GM06990 (cell line): Measurements from ENCODE around the gene CITED1.
A peak's percentile ranks its signal among the peaks of the same experiment; 100 is the strongest.

ENCODE experiments used
- DNase-seq: peaks from one replicate; pipeline ENCODE4 v3.0.0-alpha.2; 2011; ENCODE audit not compliant: insufficient read length; ENCODE audit errors: extremely low read depth
- H3K27me3 ChIP-seq: replicated peaks from 2 replicates; pipeline ENCODE4 v1.6.0; 2011; ENCODE audit warnings: low read length; ENCODE audit not compliant: control insufficient read depth, insufficient read depth
- H3K36me3 ChIP-seq: 2 replicates; pipeline ENCODE4 v1.5.1; 2011; ENCODE audit warnings: low read length; ENCODE audit not compliant: control insufficient read depth, insufficient read depth
- H3K4me3 ChIP-seq: replicated peaks from 2 replicates; pipeline ENCODE4 v1.5.1; 2011; ENCODE audit warnings: low read depth, mild to moderate bottlenecking, control low read depth, low read length
- CTCF ChIP-seq: IDR thresholded peaks from 2 replicates; pipeline ENCODE4 v1.5.1; 2011; ENCODE audit warnings: low read length, control low read depth, mild to moderate bottlenecking, inconsistent platforms; ENCODE audit not compliant: insufficient read depth, poor library complexity, severe bottlenecking

The CITED1 gene, protein sequence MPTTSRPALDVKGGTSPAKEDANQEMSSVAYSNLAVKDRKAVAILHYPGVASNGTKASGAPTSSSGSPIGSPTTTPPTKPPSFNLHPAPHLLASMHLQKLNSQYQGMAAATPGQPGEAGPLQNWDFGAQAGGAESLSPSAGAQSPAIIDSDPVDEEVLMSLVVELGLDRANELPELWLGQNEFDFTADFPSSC

DNA sequence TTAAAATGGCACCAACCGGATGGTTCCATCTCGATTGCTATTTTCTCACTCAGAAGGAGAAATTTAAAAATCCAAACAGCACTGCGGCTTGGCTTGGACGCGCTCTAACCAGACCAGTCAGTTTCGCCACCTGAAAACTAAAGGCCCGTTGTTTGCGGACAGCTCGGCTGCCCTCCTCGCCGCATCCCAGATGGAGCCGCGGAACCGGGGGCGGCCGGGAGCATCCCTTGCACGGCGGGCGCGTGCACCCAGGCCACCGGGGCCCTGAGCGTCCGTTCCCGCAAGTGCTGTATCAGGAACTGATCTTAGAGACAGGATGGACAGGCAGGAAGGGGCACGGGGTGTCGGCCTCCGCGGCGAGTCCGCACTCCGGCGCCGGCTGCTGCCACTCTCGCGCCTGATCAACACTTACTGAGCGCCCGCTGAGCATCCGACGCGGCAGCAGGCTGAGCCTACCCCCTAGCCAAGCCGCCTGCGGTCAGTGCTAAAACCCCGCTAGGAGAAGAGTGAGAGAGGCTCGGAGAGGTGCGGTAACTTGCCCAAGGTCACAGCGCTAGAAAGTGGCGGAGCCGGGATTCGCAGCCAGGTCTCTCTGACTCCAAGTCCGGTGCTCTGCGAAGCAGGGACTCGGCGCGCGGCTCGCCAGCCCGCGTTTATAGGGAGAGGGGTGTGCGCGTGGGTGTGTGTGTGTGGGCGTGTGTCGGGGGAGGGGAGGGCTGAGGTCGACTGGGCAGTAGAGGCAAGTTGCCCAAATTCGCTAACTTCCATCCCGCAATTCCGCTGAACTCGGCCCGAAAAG is at the start of gene CITED1:
Gene CITED1, minus strand, starts transcription at position 629 of the 799 bp plus-strand sequence. CDS start 3,045 bp downstream, outside the sequence.
- peaks cover 3% of the 10 kb centered on the region for H3K27me3 ChIP-seq
- TF ChIP-seq CTCF, result no peak
- no peak for DNase-seq
- H3K36me3 ChIP-seq, result no peaks in the 10 kb centered on the region
- H3K4me3 ChIP-seq, result peak within 1 kb of the TSS; percentile 49

GRCh38 chrX:72352786-72353185 is 47.1 kb upstream of the CITED1 start:
- no peak for DNase-seq
- TF ChIP-seq CTCF, result no peak
- Histone ChIP-seq H3K4me3 (no peak overlapping the region), H3K36me3 (no peaks in the 10 kb centered on the region), H3K27me3 (no peaks in the 10 kb centered on the region)

DNA sequence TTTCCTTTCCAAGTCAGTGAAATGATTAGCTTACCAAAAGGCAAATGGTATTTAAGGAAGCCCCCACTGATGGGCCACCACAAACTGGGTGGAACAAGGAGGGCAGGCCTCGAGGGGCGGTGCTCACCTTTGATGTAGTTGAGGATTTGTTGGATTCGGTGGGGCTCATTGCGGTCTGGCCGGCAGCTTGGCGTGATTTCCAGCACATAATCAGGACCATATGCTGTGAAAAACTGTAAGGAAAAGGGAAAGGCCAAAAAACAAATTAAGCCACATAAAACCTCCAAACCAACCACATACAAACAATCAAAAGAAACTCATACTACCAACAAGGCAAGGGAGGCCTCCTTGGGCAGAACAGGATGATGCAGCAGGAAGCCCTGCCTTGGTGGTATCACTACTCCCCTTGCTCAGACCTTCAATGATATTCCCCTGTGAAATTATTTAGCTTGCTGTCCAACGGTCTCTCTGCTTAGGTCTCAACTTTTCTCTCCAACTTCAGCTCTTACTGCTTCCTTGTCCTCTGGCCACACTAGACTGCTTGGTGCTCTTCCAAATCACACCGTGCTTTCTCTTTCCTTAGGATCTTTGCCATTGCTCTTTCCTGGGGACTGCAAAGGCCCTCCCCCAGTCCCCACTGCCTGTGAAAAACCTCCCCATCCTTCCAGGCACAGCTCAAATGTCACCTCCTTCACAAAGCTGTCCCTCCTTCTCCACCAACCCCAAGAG is 46.1 kb upstream of the CITED1 start:
- no peaks in the 10 kb centered on the region for H3K36me3 ChIP-seq
- no peaks in the 10 kb centered on the region for H3K27me3 ChIP-seq
- TF ChIP-seq CTCF, result no peak
- H3K4me3 ChIP-seq, result no peak overlapping the region
- no peak for DNase-seq

- DNase-seq, result no peak
- H3K36me3 ChIP-seq, result no peaks in the 10 kb centered on the region
- no peaks in the 10 kb centered on the region for H3K27me3 ChIP-seq
- no peak for TF ChIP-seq CTCF
- no peak overlapping the region for H3K4me3 ChIP-seq
Observed at GRCh38 chrX:72349190-72349589, 43.5 kb upstream of the CITED1 start.

DNA sequence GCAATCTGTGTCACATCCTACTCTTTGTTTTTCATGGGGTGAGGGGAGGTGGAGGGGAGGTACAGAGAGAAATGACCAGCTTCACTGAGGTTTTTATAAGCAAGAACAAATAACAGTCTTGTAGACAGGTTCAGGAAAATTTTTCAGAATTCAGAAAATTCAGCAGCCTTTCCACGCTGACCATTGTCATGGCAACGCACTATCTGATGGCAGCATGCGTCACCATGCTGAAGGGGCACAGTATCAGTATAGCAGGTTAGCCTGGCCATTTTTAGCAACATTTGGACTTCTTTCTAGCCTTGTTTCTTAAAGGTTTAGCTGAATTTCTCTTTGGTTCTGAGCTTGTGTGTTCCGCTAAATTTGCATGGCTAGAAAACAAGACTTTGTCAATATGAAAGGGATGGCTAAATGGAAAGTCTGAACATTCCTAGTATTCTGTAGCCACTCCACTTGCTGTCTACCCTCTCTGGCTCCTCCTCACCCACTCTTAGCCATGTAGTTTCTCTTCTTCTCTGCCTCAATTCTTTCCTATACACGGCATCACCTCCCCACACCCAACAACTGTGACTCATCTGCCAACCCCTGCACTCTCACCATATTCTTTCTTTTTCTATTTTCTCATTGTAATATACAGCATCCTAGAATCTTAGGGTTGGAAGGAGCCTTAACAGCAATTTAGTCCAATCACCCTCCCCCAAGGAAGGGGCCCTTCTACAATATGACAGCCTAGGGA is 42.7 kb upstream of the CITED1 start:
- no peaks in the 10 kb centered on the region for H3K27me3 ChIP-seq
- DNase-seq, result no peak
- no peaks in the 10 kb centered on the region for H3K36me3 ChIP-seq
- no peak overlapping the region for H3K4me3 ChIP-seq
- TF ChIP-seq CTCF, result no peak
